HG03432 (cell line): ENCODE measurements around the gene PPARGC1A.
A peak's percentile ranks its signal among the peaks of the same experiment; 100 is the strongest.

ENCODE experiments used
- ATAC-seq: cut with Tn5 transposase; IDR thresholded peaks from one replicate; pipeline ENCODE4 v1.9.1; 2021; ENCODE audit warnings: mild to moderate bottlenecking, moderate library complexity; ENCODE audit not compliant: unreplicated experiment

Gene PPARGC1A, protein sequence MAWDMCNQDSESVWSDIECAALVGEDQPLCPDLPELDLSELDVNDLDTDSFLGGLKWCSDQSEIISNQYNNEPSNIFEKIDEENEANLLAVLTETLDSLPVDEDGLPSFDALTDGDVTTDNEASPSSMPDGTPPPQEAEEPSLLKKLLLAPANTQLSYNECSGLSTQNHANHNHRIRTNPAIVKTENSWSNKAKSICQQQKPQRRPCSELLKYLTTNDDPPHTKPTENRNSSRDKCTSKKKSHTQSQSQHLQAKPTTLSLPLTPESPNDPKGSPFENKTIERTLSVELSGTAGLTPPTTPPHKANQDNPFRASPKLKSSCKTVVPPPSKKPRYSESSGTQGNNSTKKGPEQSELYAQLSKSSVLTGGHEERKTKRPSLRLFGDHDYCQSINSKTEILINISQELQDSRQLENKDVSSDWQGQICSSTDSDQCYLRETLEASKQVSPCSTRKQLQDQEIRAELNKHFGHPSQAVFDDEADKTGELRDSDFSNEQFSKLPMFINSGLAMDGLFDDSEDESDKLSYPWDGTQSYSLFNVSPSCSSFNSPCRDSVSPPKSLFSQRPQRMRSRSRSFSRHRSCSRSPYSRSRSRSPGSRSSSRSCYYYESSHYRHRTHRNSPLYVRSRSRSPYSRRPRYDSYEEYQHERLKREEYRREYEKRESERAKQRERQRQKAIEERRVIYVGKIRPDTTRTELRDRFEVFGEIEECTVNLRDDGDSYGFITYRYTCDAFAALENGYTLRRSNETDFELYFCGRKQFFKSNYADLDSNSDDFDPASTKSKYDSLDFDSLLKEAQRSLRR

DNA sequence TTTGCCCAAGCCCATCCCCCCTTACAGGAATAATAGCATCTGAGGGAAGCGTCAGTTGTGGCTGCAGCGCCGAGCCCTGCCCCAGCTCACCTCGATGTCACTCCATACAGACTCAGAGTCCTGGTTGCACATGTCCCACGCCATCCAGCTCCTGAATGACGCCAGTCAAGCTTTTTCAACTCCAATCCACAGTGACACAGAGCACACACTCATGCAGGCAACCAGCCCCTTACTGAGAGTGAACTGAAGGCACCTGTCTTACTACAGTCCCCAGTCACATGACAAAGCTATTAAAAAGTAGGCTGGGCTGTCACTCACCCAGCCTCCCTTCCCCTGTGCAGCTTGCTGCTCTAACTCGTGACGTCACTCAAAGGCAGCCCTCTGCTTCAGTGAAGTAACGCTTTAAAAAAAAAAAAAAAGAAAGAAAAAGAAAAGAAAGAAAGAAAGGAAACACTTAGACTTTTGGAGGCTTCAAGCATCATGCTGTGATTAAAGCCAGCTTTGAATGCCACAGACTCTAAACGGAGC lies at the start of gene PPARGC1A:
Gene PPARGC1A (minus strand): TSS at position 234 of the 528 bp plus-strand sequence. CDS start 90 bp downstream, at position 144.
- peak; percentile 79 for ATAC-seq

GRCh38 chr4:23938796-23939195 lies 48.9 kb upstream of the PPARGC1A start:
- no peak for ATAC-seq

DNA sequence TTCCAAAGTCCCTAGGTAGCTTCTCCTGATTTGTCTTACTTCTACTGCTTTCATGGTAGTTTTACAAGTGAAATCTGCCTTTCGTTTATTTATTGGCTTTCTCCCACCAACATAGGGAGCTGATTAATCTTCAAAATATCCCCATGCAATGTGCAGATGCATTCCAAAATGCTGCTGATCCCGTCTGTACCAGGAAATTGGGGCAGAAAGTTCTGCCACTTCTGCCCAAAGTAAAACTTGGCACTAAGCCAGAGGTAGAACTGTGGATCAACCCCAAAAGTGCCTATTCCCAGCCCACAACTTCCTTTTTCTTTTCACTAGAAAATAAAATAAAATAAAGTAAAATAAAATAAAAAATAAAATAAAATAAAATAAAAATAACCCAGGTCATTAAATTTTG lies 47.3 kb upstream of the PPARGC1A start:
- no peak for ATAC-seq

DNA sequence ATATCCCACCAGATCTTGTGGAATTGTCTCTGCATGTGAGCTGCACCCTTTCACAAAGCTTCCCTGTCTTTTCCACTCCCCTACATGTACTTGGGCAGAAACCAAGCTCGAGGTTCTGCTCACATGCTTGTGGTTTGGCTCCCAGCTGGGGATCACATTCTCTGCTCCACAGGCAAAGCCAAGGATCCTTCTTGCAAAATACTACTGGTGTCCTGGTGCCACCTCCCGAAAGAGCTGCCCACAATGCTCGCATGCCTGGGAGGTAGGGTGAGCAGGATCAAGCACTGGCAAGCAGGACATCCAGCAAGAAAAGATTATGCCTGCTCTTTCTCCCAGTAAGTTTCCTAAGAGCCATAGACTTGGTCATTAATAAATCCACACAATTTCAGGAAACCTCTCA lies 45.1 kb upstream of the PPARGC1A start:
- no peak for ATAC-seq

DNA sequence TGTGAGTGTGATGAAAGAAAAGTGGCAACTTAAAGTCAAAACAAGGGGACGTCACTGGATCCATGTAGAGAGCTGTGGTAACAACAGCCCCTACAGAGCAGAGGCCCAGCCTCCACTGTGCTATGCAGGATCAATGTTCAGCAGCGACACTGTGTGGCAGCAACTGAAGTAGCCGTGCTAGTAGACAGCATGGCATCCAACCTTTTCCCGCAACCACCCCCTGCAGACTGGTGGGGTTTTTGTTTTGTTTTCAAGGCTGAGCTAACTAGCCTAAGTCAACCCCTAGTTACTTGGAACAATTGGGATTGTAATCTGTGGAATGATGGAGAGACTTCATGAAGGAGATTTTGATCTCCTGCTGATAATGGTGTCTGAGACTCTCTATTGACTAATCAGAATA lies 44.4 kb upstream of the PPARGC1A start:
- ATAC-seq, result no peak

- no peak for ATAC-seq
Observed at GRCh38 chr4:23932901-23933308, 43.1 kb upstream of the PPARGC1A start.

GRCh38 chr4:23932186-23932585 lies 42.3 kb upstream of the PPARGC1A start:
- no peak for ATAC-seq

GRCh38 chr4:23931489-23931830 lies 41.6 kb upstream of the PPARGC1A start:
- no peak for ATAC-seq

- no peak for ATAC-seq
Observed at GRCh38 chr4:23930750-23931488, 41.1 kb upstream of the PPARGC1A start.

DNA sequence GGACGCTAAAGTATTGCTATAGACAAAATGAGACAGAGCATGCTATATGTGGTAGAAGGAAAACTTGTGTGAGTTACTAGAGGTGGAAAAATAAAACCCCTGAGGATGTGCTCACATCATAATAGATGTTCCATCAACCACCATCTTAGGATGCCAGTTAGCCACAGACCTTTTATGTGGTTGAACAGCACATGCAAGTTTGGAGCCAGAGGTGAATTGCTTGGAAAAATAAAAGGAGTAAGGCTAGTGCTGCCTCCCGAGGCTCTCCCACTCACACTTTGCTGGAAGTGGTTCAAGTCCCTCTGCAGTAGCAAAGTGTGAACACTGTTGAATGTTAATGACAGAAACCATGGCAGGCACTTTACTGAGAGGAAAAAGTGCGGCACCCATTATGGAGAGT lies 39.4 kb upstream of the PPARGC1A start:
- ATAC-seq, result no peak

- ATAC-seq, result no peak
Observed at GRCh38 chr4:23924556-23924955, 34.7 kb upstream of the PPARGC1A start.

- ATAC-seq, result no peak
Observed at GRCh38 chr4:23923840-23924239, 34.0 kb upstream of the PPARGC1A start.

DNA sequence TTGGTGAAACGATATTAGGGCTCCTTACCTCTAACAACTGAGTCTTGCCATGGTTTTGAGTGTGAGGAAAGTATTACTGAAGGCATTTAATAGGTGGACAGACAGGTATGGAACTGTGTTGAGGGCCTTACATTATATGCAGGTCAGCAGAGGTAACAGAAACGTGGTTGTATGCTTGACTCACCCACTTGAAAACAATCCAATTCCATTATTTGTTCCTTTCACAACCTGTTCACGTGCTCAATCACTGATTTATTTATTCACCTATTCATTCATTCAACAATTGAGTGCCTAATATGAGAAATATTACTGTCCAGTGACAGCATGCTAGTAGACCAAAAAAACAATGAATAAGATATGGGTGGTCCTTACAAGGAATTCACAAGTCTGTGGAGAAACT lies 33.3 kb upstream of the PPARGC1A start:
- ATAC-seq, result no peak

DNA sequence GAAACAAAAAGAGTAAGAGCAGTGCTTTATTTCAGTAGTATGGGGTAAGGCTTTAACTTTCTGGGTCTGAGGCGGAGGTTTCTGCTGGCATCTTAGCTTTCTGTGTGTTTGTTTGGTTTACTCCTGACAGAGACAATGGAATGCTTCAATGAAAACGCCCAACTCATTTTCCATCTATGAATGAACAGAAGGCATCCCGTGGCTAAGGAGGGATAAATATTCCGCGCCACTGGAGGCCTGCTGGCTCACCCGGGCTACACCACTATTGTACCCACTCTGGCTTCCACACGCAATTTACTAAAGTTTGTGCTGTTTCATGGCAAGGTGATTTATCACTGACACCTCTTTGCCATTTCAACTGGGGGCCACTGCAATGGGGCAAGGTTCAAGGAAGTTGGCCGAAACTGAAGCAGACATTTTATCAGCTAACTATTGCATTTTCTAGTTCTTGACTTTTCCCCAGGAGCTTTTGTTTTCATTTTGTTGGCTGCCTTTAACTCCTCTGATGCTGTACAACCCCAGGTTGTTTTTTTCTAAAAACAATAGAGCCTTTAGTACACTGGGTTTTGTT lies 32.8 kb upstream of the PPARGC1A start:
- no peak for ATAC-seq

DNA sequence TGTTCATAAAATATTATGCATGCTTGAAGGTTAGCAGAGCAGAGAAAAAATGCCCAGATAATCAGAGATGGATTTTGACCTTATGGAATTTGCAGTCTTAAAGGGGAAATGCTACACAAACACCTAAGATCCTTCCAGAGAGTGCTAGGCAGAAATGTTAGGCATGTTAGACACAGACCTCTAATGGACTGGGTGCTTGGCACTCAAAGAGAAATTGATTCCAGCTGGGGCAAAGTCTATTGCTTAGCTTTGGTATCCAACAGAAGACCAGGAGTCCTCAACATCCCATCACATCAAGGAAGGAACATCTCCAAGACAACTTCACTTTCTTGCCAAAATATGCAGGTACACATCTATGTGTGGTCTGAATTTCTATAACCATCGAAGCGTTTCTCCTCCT lies 32.2 kb upstream of the PPARGC1A start:
- no peak for ATAC-seq

DNA sequence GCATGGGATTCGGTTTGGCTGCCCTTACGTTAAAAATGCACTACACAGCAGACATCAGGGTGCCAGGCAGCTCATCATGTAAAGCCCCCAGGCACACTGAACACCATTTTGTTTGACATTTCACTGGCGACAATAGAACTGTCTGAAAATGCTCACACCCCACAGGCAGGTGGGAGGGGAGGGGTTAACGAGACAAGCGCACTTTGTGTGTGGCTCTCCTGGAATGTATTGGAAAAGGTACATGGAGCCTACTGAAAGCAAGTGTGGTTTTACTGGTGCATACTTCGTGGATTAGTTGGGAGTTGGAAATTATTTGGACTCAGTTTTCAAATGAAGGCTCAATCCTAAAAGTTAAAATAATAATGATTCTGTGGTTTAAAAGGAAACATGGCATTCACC lies 31.6 kb upstream of the PPARGC1A start:
- no peak for ATAC-seq

DNA sequence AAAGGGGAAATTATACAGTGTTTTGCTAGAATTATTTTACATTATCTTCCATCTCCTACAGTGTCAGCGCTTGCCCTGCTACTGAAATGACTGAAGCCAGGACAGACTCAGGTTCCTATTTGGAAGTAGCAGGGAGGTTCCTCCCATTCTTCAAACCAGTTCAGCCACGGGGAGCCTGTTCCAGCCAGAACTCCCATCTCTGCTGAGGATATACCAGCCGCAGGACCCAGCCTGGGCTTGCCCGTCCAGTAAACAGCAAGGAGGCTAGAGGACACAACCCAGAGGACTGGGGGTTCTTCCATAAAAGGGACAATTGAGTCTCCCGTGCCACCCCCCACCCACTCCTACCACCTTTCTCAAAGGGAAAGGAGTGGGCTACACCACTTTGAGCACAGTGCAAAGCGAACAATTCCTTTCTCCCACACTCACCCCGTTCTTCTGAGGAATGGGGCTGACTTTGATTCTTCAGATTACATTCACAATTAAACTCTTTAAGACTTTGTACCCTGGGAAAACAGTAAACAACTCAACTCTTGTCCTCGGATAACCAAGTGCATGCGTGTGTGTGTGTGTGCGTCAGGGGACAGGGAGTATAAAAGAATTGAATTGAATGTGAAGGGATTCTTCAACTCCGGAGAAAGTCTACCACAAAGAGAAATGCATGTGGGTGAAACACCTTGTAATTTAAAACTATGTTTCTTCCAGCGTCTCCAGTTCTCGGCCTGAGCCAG lies 31.0 kb upstream of the PPARGC1A start:
- no peak for ATAC-seq

GRCh38 chr4:23920296-23920695 lies 30.4 kb upstream of the PPARGC1A start:
- ATAC-seq, result no peak

- ATAC-seq, result no peak
Observed at GRCh38 chr4:23916282-23916681, 26.4 kb upstream of the PPARGC1A start.

DNA sequence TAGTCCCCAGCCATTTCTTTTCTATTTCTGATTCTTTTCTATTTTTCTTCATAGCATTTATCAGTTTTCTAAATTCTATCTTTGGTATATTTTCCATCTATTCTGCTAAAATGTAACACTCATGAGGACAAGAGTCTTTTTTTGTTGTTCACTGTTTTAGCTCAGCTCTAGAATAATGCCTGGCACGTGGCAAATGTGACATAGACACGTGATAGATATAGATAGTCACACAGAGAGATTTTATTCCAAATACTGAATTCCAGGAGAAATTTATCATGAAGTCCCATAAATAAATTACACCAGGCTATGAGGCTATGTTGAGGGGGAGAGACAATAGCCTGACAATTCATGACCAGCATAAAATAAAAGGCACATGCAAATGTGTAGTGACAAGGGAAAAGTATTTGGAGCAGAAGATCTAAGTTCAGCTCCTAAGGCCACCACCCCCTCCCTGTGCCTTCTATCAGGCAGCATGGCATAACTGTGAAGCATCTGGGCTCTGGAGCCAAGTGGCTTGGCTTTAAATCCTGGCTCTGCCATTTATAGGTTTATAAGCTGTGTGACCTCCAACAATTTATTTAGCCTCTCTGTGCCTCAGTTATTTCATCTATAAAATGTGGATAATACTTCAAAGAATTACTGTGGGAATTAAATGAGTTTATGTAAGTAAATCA lies 25.7 kb upstream of the PPARGC1A start:
- ATAC-seq, result no peak
